HG03442 (cell line): ENCODE measurements around the gene MYH11.
"Not testable (repeated sequence)": the region's sequence is repeated elsewhere in the genome, so short reads cannot be mapped to it uniquely, and the experiment has no call there.

Source experiments
- ATAC-seq: cut with Tn5 transposase; IDR thresholded peaks from one replicate; pipeline ENCODE4 v1.9.1; 2021; ENCODE audit warnings: mild to moderate bottlenecking, moderate library complexity; ENCODE audit not compliant: unreplicated experiment

Gene MYH11

GRCh38 chr16:15726715-15727114, 130.1 kb downstream of the MYH11 start:
- no peak for ATAC-seq

GRCh38 chr16:15725641-15726240, 131.1 kb downstream of the MYH11 start:
- ATAC-seq: no peak

GRCh38 chr16:15723808-15724207, 133.0 kb downstream of the MYH11 start:
- no peak for ATAC-seq

GRCh38 chr16:15721018-15721417, 135.8 kb downstream of the MYH11 start:
- no peak for ATAC-seq

- ATAC-seq: no peak
Observed at GRCh38 chr16:15716694-15717447, 140.0 kb downstream of the MYH11 start.

GRCh38 chr16:15715221-15715620, 141.6 kb downstream of the MYH11 start:
- no peak for ATAC-seq

- no peak for ATAC-seq
Observed at GRCh38 chr16:15714393-15715172, 142.2 kb downstream of the MYH11 start.

GRCh38 chr16:15708997-15709396, 147.8 kb downstream of the MYH11 start:
- no peak for ATAC-seq

GRCh38 chr16:15708096-15708495, 148.7 kb downstream of the MYH11 start:
- ATAC-seq: no peak

GRCh38 chr16:15707332-15707731, 149.5 kb downstream of the MYH11 start:
- ATAC-seq: no peak

- no peak for ATAC-seq
Observed at GRCh38 chr16:15705064-15705565, 151.7 kb downstream of the MYH11 start.

GRCh38 chr16:15704545-15704987, 152.3 kb downstream of the MYH11 start:
- no peak for ATAC-seq

GRCh38 chr16:15703029-15703736, 153.6 kb downstream of the MYH11 start:
- no peak for ATAC-seq

- no peak for ATAC-seq
Observed at GRCh38 chr16:15701975-15702970, 154.6 kb downstream of the MYH11 start.

- no peak for ATAC-seq
Observed at GRCh38 chr16:15701367-15701766, 155.5 kb downstream of the MYH11 start.

- no peak for ATAC-seq
Observed at GRCh38 chr16:15699819-15700218, 157.0 kb downstream of the MYH11 start.

- ATAC-seq: no peak
Observed at GRCh38 chr16:15694499-15694898, 162.3 kb downstream of the MYH11 start.

- not testable (repeated sequence) for ATAC-seq
Observed at GRCh38 chr16:15692508-15692907, 164.3 kb downstream of the MYH11 start.

GRCh38 chr16:15691046-15691445, 165.8 kb downstream of the MYH11 start:
- no peak for ATAC-seq

- ATAC-seq: no peak
Observed at GRCh38 chr16:15690296-15690695, 166.5 kb downstream of the MYH11 start.
